ENCODE data around the gene MDGA2. TPM values are rescaled to one million over a fixed set of nuclear protein-coding genes. Genes with fewer than 3 reads are reported as not detected.
"Not testable (repeated sequence)": the region's sequence is repeated elsewhere in the genome, so short reads cannot be mapped to it uniquely, and the experiment has no call there.

MDGA2 gene
- total RNA-seq, 1 donor from 2014 or later: 0.12 TPM

GRCh38 chr14:47365233-47365632 lies 310.2 kb downstream of the MDGA2 start:
- no peak for DNase-seq (ENCODE audit: extremely low read depth, low read depth, low spot score)

GRCh38 chr14:47353186-47353585 lies 322.2 kb downstream of the MDGA2 start:
- DNase-seq (ENCODE audit: extremely low read depth, low read depth, low spot score): no peak

GRCh38 chr14:47346849-47347248 lies 328.6 kb downstream of the MDGA2 start:
- DNase-seq (ENCODE audit: extremely low read depth, low read depth, low spot score): no peak

DNA sequence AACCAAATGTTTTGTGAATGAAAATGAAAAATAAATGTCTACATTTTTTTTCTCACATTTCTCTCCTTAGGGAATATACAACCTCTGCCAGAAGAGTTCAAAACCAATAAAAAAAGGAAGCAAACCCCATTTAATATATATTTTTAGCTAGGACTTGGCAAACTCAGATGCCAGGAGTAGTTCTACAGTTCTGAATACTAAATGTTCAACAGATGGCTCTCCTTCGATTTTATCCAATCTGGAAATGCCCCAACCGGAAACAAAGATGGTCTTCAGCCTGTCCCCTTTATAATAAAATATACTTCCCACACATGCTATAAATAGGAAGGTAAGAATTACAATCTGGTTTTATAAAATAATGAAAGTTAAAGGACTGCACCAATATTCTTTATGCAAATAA lies 330.4 kb downstream of the MDGA2 start:
- DNase-seq (ENCODE audit: extremely low read depth, low read depth, low spot score): no peak

DNA sequence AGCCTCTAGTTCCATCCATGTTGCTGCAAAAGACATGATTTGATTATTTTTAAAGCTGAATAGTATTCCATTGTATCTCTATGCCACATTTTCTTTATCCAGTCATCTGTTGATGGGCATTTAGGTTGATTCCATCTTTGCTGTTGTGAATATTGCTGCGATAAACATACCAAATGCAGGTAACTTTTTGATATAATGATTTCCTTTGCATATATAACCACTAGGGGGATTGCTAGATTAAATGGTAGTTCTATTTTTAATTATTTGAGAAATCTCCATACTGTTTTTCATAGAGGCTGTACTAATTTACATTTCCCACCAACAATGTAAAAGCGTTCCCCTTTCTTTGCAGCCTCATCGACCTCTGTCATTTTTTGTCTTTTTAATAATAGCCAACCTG lies 342.5 kb downstream of the MDGA2 start:
- no peak for DNase-seq (ENCODE audit: extremely low read depth, low read depth, low spot score)

GRCh38 chr14:47332106-47332505 lies 343.3 kb downstream of the MDGA2 start:
- DNase-seq (ENCODE audit: extremely low read depth, low read depth, low spot score): no peak

GRCh38 chr14:47328376-47328775 lies 347.0 kb downstream of the MDGA2 start:
- DNase-seq (ENCODE audit: extremely low read depth, low read depth, low spot score): no peak

DNA sequence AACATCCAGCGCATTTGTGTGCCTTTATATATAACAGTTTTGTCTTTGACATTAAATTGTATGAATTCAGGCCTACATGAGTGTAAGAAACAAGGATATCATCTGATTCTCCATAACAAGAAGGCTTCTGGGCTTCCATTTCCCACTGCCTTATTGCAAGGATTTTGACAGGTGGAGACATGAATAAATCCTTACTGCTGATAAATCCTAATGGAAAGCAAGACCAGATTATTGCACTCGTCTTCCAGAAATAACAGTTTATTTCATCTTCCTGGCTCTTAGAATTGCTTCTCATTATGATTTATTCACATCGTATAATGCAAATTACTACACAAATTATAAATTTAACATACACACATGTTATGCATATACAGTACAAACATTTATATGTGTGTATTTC lies 348.1 kb downstream of the MDGA2 start:
- DNase-seq (ENCODE audit: extremely low read depth, low read depth, low spot score): no peak

DNA sequence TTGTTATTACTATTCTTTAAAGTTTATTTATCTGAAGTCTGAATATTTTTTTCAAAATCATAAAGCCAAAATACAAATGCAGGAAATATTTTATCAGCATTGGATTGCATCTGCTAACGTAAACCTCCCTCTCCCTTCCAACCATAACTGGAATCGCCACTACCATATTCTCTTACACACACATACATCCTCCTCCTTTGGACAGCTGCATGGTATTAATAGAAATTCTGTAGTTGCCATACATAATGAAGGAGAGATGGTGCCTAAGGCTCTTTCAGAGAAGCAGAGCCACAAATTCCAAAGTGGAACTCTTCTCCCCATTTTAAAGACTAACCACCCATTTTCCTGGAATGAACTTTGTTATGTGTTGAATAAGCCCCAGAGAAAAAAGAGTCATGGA lies 352.7 kb downstream of the MDGA2 start:
- no peak for DNase-seq (ENCODE audit: extremely low read depth, low read depth, low spot score)

DNA sequence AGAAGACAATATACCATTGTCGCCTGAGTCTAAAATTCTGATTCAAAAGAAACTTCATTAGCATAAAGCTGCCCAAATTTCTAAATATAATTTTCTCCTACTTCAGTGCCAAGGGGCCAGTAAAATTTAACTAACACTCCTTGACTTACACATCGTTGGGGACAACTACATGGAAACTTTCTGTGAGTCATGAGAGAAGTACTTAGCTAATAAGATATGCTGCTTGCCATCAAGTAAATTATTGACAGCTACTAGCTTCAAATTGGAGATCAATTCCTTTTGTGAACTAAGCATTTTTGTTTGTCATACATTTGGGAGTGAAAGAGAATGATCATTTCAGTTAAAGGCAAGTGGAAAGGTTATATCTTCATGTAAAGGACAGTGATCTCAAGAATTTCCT lies 373.3 kb downstream of the MDGA2 start:
- DNase-seq (ENCODE audit: extremely low read depth, low read depth, low spot score): no peak

GRCh38 chr14:47300796-47301195 lies 374.6 kb downstream of the MDGA2 start:
- DNase-seq (ENCODE audit: extremely low read depth, low read depth, low spot score): no peak

DNA sequence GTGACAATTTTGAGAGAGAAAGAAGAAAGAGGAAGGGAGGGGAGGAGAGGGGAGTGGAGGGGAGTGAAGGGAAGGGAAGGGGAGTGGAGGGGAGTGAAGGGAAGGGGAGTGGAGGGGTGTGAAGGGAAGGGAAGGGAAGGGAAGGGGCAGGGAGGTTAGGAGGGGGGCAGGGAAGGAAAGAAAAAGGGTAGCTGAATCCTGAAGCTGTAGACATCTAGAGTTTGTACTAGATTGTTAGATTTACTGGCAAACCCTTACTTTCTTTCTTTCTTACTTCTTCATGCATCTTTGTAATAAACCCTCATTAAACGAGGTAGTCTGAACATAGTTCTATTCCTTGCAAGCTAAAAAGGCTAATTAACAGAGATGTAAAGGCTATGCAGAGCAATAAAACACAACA lies 378.0 kb downstream of the MDGA2 start:
- no peak for DNase-seq (ENCODE audit: extremely low read depth, low read depth, low spot score)

GRCh38 chr14:47284283-47284682 lies 391.1 kb downstream of the MDGA2 start:
- no peak for DNase-seq (ENCODE audit: extremely low read depth, low read depth, low spot score)

DNA sequence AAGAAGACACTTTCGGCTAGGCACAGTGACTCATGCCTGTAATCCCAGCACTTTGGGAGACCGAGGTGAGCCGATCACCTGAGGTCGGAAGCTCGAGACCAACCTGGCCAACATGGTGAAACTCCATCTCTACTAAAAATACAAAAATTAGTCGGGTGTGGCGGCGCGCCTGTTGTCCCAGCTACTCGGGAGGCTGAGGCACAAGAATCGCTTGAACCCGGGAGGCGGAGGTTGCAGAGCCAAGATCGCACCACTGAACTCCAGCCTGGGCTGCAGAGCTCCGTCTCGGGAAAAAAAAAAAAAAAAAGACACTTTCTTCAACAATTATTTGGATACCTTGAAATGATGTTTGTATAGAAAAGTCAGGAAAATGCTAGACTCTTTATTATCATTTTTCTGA lies 393.6 kb downstream of the MDGA2 start:
- not testable (repeated sequence) for DNase-seq (ENCODE audit: extremely low read depth, low read depth, low spot score)

- peak; percentile 27 for DNase-seq (ENCODE audit: extremely low read depth, low read depth, low spot score)
These were observed 397.1 kb downstream of the MDGA2 start for GRCh38 chr14:47278233-47278842.

DNA sequence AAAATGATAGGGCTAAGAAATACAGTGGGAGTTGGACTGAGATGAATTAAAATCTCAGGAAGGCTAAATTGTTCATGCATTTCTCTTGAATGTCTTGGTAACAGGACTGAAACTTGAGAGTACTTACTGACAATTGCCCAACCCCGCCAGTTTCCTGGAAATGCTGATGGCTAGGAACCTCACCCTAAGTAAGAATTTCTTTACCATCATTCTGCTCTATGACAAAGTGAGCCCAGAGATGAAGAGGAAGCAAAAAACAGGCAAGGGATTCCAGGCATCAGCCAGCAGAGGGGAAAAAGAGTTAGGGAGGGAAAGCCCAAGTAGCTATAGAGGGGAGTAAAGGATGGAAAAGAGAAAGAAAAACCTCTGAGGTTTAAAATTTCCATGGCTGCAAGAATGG lies 397.7 kb downstream of the MDGA2 start:
- no peak for DNase-seq (ENCODE audit: extremely low read depth, low read depth, low spot score)

DNA sequence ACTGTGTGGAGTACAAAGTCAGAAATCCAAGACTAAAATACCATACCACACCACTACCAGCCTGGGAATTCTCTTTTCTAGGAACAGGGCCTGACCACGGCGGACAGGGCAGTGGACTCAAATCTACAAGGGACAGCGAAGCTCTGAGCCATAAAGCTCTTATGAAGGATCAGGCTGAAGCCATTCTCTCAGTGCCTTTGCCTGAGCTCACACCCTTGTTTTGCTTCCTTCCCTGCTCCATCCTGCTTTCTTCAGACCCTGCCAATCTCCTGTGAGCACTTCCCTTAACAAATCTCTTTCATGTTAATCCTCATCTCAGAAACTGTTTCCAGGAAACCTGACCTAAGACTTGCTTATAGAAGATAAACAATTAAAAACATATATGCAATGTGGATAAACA lies 398.5 kb downstream of the MDGA2 start:
- no peak for DNase-seq (ENCODE audit: extremely low read depth, low read depth, low spot score)

DNA sequence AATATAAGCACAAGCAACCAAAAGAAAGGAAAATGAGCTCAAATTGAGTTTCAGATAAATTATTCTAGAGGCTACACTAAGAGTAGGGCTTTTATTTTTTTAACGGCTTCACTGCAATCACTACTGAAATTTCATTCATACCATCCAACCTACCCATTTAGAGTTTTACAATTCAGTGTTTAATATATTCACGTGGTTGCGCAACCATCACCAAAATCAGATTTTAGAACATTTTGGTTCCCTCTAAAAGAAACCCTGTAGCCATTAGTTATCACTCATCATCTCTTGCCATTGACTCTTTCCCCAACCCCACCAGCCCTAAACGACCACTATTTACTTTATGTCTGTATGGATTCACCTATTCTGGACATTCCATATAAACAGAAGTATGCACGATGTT lies 401.5 kb downstream of the MDGA2 start:
- no peak for DNase-seq (ENCODE audit: extremely low read depth, low read depth, low spot score)

GRCh38 chr14:47270715-47271114 lies 404.7 kb downstream of the MDGA2 start:
- DNase-seq (ENCODE audit: extremely low read depth, low read depth, low spot score): no peak

DNA sequence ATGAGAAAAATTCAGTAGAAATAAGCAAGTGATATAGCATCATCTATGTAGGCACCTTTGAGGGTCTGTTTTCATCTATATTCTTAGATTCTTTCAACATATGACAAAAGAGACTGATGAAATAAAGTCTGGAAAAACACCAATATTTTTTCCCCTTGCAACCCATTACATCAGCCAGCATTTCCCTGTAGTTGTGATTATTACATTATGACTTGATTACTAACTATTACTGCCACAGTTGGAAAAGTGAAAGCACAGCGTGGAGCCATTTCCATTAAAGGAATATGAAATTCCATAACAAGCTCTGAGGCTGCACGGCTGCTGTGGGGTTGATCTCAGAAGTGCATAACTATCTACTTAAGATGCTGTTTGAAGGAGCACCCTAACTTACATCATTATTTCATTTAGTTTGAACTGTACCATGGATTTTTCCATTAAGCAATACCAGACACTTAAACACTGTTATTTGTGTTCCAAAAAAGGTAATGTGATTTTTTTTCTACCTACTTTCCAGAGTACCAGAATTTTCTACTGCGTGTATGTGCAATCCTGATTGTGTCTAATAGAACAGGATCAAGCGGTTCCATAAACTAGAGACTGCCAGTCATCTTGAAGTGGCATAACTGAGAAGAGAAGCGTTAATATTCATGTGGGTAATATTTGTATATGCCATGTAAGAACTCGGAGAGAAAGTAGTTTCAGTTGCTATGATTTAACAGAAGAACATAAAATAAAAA lies 405.5 kb downstream of the MDGA2 start:
- DNase-seq (ENCODE audit: extremely low read depth, low read depth, low spot score): no peak

GRCh38 chr14:47264842-47265241 lies 410.6 kb downstream of the MDGA2 start:
- DNase-seq (ENCODE audit: extremely low read depth, low read depth, low spot score): no peak

GRCh38 chr14:47262801-47263200 lies 412.6 kb downstream of the MDGA2 start:
- no peak for DNase-seq (ENCODE audit: extremely low read depth, low read depth, low spot score)

GRCh38 chr14:47261350-47261749 lies 414.1 kb downstream of the MDGA2 start:
- DNase-seq (ENCODE audit: extremely low read depth, low read depth, low spot score): no peak

Data from glomerular endothelial cell (primary cell).